Uterine smooth muscle cell (primary cell): ENCODE measurements around the gene CATSPER4. TPM values are rescaled to one million over a fixed set of nuclear protein-coding genes. Genes with fewer than 3 reads are reported as not detected.

Source experiments
- total RNA-seq: library from RNA; depleted of rRNA; stranded (reverse); fragments of >200 nt; gene quantifications from 2 replicates; pipeline ENCODE4 v1.2.3, GENCODE V29; 2014

CATSPER4 gene
- not detected in 2 replicates for total RNA-seq

GRCh38 chr1:26190373-26190987 lies at the start of gene CATSPER4:
TSS of gene CATSPER4 (plus strand) at chr1:26190602. CDS start at chr1:26190628, 26 bp downstream.

GRCh38 chr1:26158908-26159742 lies 31.3 kb upstream of the CATSPER4 start, which contains the start of gene FAM110D:
TSS of gene FAM110D (plus strand) at chr1:26159079. CDS start at chr1:26161292, 2,213 bp downstream.

GRCh38 chr1:26168410-26169197 lies 21.8 kb upstream of the CATSPER4 start, which contains the start of gene C1orf232:
TSS of gene C1orf232 (minus strand) at chr1:26168963. CDS start at chr1:26168499, 464 bp downstream.

GRCh38 chr1:26169669-26170471 lies 20.5 kb upstream of the CATSPER4 start, which contains the start of gene ZNF593:
TSS of gene ZNF593 (plus strand) at chr1:26169908. CDS start at chr1:26169984, 76 bp downstream.

GRCh38 chr1:26171084-26172072 lies 19.0 kb upstream of the CATSPER4 start, which contains the start of gene ZNF593OS:
TSS of gene ZNF593OS (minus strand) at chr1:26171832. CDS start at chr1:26171661, 171 bp downstream.

GRCh38 chr1:26177182-26177684 lies 13.2 kb upstream of the CATSPER4 start, which contains the start of gene CNKSR1:
TSS of gene CNKSR1 (plus strand) at chr1:26177491. CDS start at chr1:26177548, 57 bp downstream.

GRCh38 chr1:26233903-26234643 lies 43.7 kb downstream of the CATSPER4 start, which contains the start of gene CEP85:
TSS of gene CEP85 (plus strand) at chr1:26234200. CDS start at chr1:26239784, 5,584 bp downstream.

Other genes starting within 250 kb of the CATSPER4 start
- 7.7 and 9.4 TPM in 2 replicates for gene PAFAH2, start 192.5 kb upstream of the CATSPER4 start, total RNA-seq
- gene EXTL1, start 168.8 kb upstream of the CATSPER4 start, total RNA-seq = 0.44 and 0.75 TPM in 2 replicates
- not detected in 2 replicates for gene SLC30A2, start 144.5 kb upstream of the CATSPER4 start, total RNA-seq
- gene TRIM63, start 123.0 kb upstream of the CATSPER4 start, total RNA-seq = 0.11 and 0.25 TPM in 2 replicates
- gene PDIK1L, start 78.8 kb upstream of the CATSPER4 start, total RNA-seq = 6.9 and 8.4 TPM in 2 replicates
- gene FAM110D, start 31.5 kb upstream of the CATSPER4 start, total RNA-seq = under 0.01 TPM in 2 replicates
- gene C1orf232, start 21.6 kb upstream of the CATSPER4 start, total RNA-seq = not detected in 2 replicates
- gene ZNF593, start 20.7 kb upstream of the CATSPER4 start, total RNA-seq = 23.2 and 28.9 TPM in 2 replicates
- not detected in 2 replicates for gene ZNF593OS, start 18.8 kb upstream of the CATSPER4 start, total RNA-seq
- gene CNKSR1, start 13.1 kb upstream of the CATSPER4 start, total RNA-seq = 0.22 TPM in 1 of 2 replicates, not detected in the other
- gene CEP85, start 43.6 kb downstream of the CATSPER4 start, total RNA-seq = 8.5 and 15.6 TPM in 2 replicates
- 20.4 and 30.1 TPM in 2 replicates for gene SH3BGRL3, start 89.5 kb downstream of the CATSPER4 start, total RNA-seq
- 4.2 and 7.1 TPM in 2 replicates for gene UBXN11, start 116.0 kb downstream of the CATSPER4 start, total RNA-seq
- gene CD52, start 127.4 kb downstream of the CATSPER4 start, total RNA-seq = not detected in 2 replicates
- 0.12 TPM in 1 of 2 replicates, not detected in the other for gene CRYBG2, start 163.5 kb downstream of the CATSPER4 start, total RNA-seq
- not detected in 2 replicates for gene ZNF683, start 182.1 kb downstream of the CATSPER4 start, total RNA-seq
- gene LIN28A, start 220.2 kb downstream of the CATSPER4 start, total RNA-seq = not detected in 2 replicates
- gene DHDDS, start 241.7 kb downstream of the CATSPER4 start, total RNA-seq = 61.7 and 69.5 TPM in 2 replicates